Urinary bladder (tissue), 2 donors: ENCODE measurements around the gene RORC. TPM values are rescaled to one million over a fixed set of nuclear protein-coding genes. Genes with fewer than 3 reads are reported as not detected.

Experiments
- polyA plus RNA-seq: library from polyadenylated mRNA; stranded (reverse); fragments of 200-250 nt; gene quantifications from one replicate; pipeline ENCODE4 v1.2.3, GENCODE V29; 2013
- small RNA-seq: library from RNA; depleted of rRNA; stranded (forward); fragments of <200 nt; gene quantifications from one replicate; pipeline ENCODE3, GENCODE V24; 2014
- total RNA-seq: library from RNA; depleted of rRNA; stranded (reverse); fragments of >200 nt; gene quantifications from one replicate; pipeline ENCODE4 v1.2.3, GENCODE V29; 2014
- donor health status: healthy.

The RORC gene
- total and polyA plus RNA-seq, 2 donors: 0.71 to 1.6 TPM

Small RNAs within 50 kb of the gene (small RNA-seq; reads per million reads assigned to genes)
- gene RF00019: not detected

Other genes starting within 250 kb of the RORC start
- 66.6 TPM for gene SNX27, start 219.8 kb downstream of the RORC start, total RNA-seq
- 18.6 TPM for gene SNX27, start 219.8 kb downstream of the RORC start, polyA plus RNA-seq
- gene CELF3, start 115.0 kb downstream of the RORC start, total RNA-seq: 0.37 TPM
- 0.47 TPM for gene CELF3, start 115.0 kb downstream of the RORC start, polyA plus RNA-seq
- gene RIIAD1, start 110.3 kb downstream of the RORC start, total RNA-seq: not detected
- gene RIIAD1, start 110.3 kb downstream of the RORC start, polyA plus RNA-seq: 1.8 TPM
- 40.7 TPM for gene MRPL9, start 68.3 kb downstream of the RORC start, total RNA-seq
- gene MRPL9, start 68.3 kb downstream of the RORC start, polyA plus RNA-seq: 54.7 TPM
- 4.2 TPM for gene TDRKH, start 41.3 kb downstream of the RORC start, total RNA-seq
- gene TDRKH, start 41.3 kb downstream of the RORC start, polyA plus RNA-seq: 3.1 TPM
- 0.16 TPM for gene LINGO4, start 26.4 kb downstream of the RORC start, total RNA-seq
- gene LINGO4, start 26.4 kb downstream of the RORC start, polyA plus RNA-seq: 0.19 TPM
- not detected for gene C2CD4D, start 8.0 kb upstream of the RORC start, total RNA-seq
- gene C2CD4D, start 8.0 kb upstream of the RORC start, polyA plus RNA-seq: 0.05 TPM
- gene THEM5, start 21.9 kb upstream of the RORC start, total RNA-seq: not detected
- not detected for gene THEM5, start 21.9 kb upstream of the RORC start, polyA plus RNA-seq
- 16.5 TPM for gene THEM4, start 77.7 kb upstream of the RORC start, total RNA-seq
- gene THEM4, start 77.7 kb upstream of the RORC start, polyA plus RNA-seq: 12.5 TPM
- gene S100A10, start 162.1 kb upstream of the RORC start, total RNA-seq: 116 TPM
- 246 TPM for gene S100A10, start 162.1 kb upstream of the RORC start, polyA plus RNA-seq
- gene S100A11, start 205.2 kb upstream of the RORC start, total RNA-seq: 81.9 TPM
- 910 TPM for gene S100A11, start 205.2 kb upstream of the RORC start, polyA plus RNA-seq